Right hindlimb (tissue), 1 donor: ENCODE results near the gene WBP2NL.
A peak's percentile ranks its signal among the peaks of the same experiment; 100 is the strongest.
"Not testable (repeated sequence)": the region's sequence is repeated elsewhere in the genome, so short reads cannot be mapped to it uniquely, and the experiment has no call there.

Experiments used
- DNase-seq: peaks from one replicate; pipeline ENCODE4 v3.0.0-alpha.2; 2018

The WBP2NL gene

GRCh38 chr22:42039271-42039670 lies 40.7 kb downstream of the WBP2NL start:
- DNase-seq = no peak

- no peak for DNase-seq
Measured at GRCh38 chr22:42041784-42042183, 43.2 kb downstream of the WBP2NL start.

GRCh38 chr22:42050641-42051180 lies 52.1 kb downstream of the WBP2NL start:
- no peak for DNase-seq

- no peak for DNase-seq
Measured at GRCh38 chr22:42052765-42053164, 54.2 kb downstream of the WBP2NL start.

GRCh38 chr22:42056757-42057511 lies 58.3 kb downstream of the WBP2NL start:
- DNase-seq = no peak

- no peak for DNase-seq
Measured at GRCh38 chr22:42060489-42060888, 61.9 kb downstream of the WBP2NL start.

- DNase-seq = no peak
Measured at GRCh38 chr22:42061041-42061440, 62.5 kb downstream of the WBP2NL start.

GRCh38 chr22:42062506-42063170 lies 64.0 kb downstream of the WBP2NL start:
- no peak for DNase-seq

GRCh38 chr22:42064629-42065028 lies 66.0 kb downstream of the WBP2NL start:
- DNase-seq = no peak

GRCh38 chr22:42065438-42066125 lies 67.0 kb downstream of the WBP2NL start:
- DNase-seq = no peak

GRCh38 chr22:42066126-42066761 lies 67.7 kb downstream of the WBP2NL start:
- no peak for DNase-seq

GRCh38 chr22:42066937-42067336 lies 68.3 kb downstream of the WBP2NL start:
- DNase-seq = no peak

GRCh38 chr22:42067671-42068251 lies 69.2 kb downstream of the WBP2NL start:
- DNase-seq = no peak

GRCh38 chr22:42068291-42068690 lies 69.7 kb downstream of the WBP2NL start:
- DNase-seq = no peak

GRCh38 chr22:42069801-42070516 lies 71.4 kb downstream of the WBP2NL start:
- no peak for DNase-seq

GRCh38 chr22:42070517-42071422 lies 72.2 kb downstream of the WBP2NL start, which contains the start of gene NAGA:
Gene NAGA, minus strand, starts transcription at chr22:42070812. Its CDS starts 515 bp downstream, at chr22:42070297.
- peak; percentile 97 for DNase-seq

- not testable (repeated sequence) for DNase-seq
Measured at GRCh38 chr22:42071508-42071907, 72.9 kb downstream of the WBP2NL start.

GRCh38 chr22:42072606-42073330 lies 74.2 kb downstream of the WBP2NL start:
- no peak for DNase-seq

GRCh38 chr22:42073621-42074041 lies 75.0 kb downstream of the WBP2NL start:
- no peak for DNase-seq
